Skin of body (tissue), 3 donors: ENCODE measurements around the gene ZNF90. TPM values are rescaled to one million over a fixed set of nuclear protein-coding genes. Genes with fewer than 3 reads are reported as not detected.
"Not testable (repeated sequence)": the region's sequence is repeated elsewhere in the genome, so short reads cannot be mapped to it uniquely, and the experiment has no call there.

Experiments
- DNase-seq: peaks from one replicate; lab custom pipeline; 2025; lab: John Stamatoyannopoulos, UW
- small RNA-seq: library from RNA; depleted of rRNA; stranded (forward); fragments of <200 nt; gene quantifications from one replicate; pipeline ENCODE3, GENCODE V24; 2014; ENCODE audit warnings: low replicate concordance
- total RNA-seq: library from RNA; depleted of rRNA; stranded (reverse); fragments of >200 nt; gene quantifications from one replicate; pipeline ENCODE4 v1.2.3, GENCODE V29; 2014

The ZNF90 gene
- total RNA-seq, 1 donor from 2014 or later = 7.5 TPM

DNA sequence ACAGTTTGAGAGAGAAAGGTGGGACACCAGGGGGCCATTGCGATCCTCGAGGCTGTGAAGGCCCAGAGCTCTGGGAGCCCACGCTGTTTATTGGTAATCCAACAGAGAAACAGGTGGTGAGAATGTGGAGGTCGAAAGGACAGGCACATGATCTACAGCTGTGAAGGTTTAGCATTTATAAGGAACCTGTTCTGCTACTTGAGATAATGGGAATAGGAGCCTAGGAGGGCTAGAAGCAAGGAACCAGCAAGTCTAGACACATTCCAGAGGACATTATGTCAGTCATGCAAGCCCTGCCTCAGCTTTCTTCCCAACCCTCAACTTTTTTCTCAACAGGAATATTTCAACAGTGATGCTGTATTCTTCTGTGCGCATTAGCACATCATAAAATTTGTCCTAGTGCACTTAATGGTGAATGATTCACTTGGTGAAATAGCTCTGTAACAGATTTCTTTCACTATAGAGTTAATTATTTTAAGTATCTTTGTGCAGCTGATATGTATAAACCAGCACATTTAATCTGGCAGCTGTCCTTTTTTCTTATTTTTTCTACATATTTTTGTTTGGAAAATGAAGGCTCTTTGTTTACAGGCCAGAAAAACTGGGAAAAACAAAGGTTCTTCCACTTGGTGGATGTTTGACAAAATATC lies 25.4 kb downstream of the ZNF90 start:
- no peak for DNase-seq

DNA sequence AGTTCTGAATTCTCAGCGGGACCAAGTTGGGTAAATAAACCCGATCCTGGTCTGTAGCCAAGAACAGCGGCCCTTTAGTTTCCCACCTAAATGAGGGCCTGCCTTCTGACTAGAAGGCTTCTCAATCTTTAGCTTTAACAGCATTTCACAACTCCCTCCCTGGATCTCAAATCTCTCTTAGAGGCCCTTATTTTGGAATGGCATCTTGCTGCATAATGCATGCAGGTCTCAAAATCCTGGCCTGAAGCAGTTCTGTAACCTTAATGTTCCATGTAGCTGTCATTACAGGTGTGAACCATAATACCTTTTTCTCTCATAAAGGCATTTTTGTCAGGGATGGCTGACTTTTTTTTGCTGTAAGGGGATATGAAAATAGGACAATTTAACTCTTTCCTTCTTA lies 29.5 kb downstream of the ZNF90 start:
- DNase-seq = no peak

DNA sequence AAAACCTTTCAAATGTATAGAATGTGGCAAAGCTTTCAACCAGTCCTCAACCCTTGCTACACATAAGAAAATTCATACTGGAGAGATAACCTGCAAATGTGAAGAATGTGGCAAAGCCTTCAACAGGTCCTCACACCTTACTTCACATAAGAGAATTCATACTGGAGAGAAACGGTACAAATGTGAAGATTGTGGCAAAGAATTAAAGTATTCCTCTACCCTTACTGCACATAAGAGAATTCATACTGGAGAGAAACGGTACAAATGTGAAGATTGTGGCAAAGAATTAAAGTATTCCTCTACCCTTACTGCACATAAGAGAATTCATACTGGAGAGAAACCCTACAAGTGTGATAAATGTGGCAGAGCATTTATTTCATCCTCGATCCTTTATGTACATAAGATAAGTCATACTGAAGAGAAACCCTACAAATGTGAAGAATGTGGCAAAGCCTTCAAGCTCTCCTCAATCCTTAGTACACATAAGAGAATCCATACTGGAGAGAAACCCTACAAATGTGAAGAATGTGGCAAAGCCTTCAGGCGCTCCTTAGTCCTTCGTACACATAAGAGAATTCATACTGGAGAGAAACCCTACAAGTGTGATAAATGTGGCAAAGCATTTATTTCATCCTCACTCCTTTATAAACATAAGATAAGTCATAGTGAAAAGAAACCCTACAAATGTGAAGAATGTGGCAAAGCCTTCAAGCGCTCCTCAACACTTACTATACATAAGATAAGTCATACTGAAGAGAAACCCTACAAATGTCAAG lies 40.5 kb downstream of the ZNF90 start:
- not testable (repeated sequence) for DNase-seq

GRCh38 chr19:20124879-20125278 lies 47.1 kb downstream of the ZNF90 start:
- DNase-seq = no peak

GRCh38 chr19:20132933-20133332 lies 55.1 kb downstream of the ZNF90 start:
- DNase-seq = not testable (repeated sequence)

DNA sequence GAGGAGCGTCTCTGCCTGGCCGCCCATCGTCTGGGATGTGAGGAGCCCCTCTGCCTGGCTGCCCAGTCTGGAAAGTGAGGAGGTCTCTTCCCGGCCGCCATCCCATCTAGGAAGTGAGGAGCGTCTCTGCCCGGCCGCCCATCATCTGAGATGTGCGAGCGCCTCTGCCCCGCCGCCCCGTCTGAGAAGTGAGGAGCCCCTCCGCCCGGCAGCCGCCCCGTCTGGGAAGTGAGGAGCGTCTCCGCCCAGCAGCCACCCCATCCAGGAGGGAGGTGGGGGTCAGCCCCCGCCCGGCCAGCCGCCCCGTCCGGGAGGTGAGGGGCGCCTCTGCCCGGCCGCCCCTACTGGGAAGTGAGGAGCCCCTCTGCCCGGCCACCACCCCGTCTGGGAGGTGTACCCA lies 59.9 kb downstream of the ZNF90 start:
- DNase-seq = not testable (repeated sequence)

GRCh38 chr19:20151617-20152145 lies 73.9 kb downstream of the ZNF90 start:
- no peak for DNase-seq

DNA sequence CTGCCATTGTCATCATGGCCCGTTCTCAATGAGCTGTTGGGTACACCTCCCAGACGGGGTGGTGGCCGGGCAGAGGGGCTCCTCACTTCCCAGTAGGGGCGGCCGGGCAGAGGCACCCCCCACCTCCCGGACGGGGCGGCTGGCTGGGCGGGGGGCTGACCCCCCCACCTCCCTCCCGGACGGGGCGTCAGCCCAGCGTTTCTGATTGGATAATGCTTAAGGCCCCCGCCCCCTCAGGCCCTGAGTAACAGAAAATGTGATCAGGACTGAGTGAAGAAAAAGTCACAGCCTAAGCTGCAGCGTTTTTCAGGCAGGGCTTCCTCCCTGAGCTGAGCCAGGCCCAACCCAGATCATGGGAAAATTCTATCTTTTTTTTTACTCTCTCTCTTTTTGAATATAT lies 74.7 kb downstream of the ZNF90 start:
- DNase-seq = not testable (repeated sequence)

DNA sequence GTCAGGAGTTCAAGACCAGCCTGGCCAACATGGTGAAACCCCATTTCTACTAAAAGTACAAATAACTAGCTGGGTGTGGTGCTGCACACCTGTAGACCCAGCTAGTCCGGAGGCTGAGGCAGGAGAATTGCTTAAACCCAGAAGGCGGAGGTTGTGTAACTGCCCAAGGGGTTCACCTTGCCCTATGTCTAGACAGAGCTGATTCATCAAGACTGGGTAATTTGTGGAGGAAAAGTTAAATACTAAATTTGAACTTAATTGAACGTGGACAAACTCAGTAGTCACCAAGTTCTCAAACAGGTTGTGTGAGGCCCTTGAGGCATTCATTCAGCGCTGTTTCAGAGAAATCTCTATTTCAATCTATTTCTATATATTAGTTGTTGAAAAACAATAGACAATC lies 75.5 kb downstream of the ZNF90 start:
- no peak for DNase-seq

GRCh38 chr19:20154636-20155035 lies 76.8 kb downstream of the ZNF90 start:
- no peak for DNase-seq

DNA sequence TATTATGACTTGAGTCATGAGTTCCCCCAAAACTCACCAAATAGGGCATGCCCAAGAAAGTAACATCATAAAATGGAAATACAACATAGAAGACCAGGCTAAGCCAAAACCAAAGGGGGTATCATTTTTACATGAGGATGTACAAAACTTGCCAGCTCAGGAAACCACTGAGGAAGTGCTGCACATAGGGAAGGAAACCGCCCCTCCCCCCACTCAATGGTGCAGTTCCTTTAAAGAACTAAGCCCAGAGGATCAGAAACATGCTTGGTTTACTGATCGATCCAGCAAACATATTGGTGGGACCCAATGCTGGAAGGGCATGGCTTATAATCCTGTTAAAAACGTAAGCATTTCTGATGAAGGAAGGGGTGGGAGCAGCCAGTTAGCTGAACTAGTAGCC lies 85.0 kb downstream of the ZNF90 start:
- DNase-seq = no peak

GRCh38 chr19:20164456-20164855 lies 86.7 kb downstream of the ZNF90 start:
- no peak for DNase-seq

GRCh38 chr19:20165971-20166592 lies 88.3 kb downstream of the ZNF90 start:
- DNase-seq = no peak

DNA sequence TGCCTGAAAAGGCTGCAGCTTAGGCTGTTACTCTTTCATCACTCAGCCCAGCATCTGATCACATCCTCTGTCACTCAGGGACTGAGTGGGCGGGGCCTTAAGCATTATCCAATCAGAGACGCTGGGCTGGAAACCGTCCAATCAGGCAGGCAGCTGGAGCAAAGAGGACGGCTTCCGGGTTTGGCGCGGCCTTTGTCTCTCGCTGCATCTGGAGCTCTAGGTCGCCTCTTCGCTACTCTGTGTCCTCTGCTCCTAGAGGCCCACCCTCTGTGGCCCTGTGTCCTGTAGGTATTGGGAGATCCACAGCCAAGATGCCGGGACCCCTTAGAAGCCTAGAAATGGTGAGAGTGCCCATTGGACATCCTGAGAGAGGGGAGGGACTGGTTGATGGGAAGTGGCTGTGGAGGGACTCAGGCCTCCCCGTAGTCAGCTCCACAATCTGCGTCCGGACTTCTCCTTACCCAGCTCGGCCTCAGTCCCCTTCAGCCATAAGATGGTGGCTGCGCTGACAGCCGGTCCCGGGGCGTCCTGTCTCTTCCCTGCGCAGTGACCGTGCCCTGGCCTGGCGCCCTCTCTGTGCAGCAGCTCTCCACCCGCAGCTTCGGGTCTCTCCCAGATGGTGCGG lies 89.3 kb downstream of the ZNF90 start, which contains the start of gene ZNF486:
ZNF486 (plus strand) TSS at position 195 of the 625 bp plus-strand sequence; CDS start at position 312, 117 bp downstream.
- peak; percentile 94 for DNase-seq

DNA sequence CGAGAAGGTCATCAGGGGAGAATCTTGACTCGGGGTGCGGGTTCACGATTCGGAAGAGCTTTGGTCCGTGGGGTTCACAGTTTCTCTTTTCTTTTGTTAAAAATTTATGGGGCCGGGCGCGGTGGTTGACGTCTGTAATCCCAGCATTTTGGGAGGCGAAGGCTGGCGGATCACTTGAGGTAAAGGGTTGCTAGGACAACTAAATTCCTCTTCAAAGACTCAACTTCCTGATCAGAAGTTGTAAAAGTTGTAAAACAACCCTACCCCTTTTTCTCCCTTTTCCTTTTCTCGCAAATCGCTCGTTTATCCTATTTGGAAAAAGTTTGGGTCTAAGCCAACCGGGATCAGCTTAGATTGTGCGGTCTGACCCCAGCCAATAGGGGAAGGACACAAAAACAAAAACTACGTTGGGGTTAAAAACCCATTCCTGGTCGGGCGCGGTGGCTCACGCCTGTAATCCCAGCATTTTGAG lies 89.9 kb downstream of the ZNF90 start:
- peak; percentile 4 for DNase-seq

Small RNAs within 50 kb of the gene (small RNA-seq; reads per million reads assigned to genes)
- gene AC006539.3 = not detected

Other genes starting within 250 kb of the ZNF90 start
- gene ZNF253, start 212.1 kb upstream of the ZNF90 start, total RNA-seq = 9.5 TPM
- 11.8 TPM for gene ZNF93, start 177.1 kb upstream of the ZNF90 start, total RNA-seq
- gene ZNF682, start 38.5 kb upstream of the ZNF90 start, total RNA-seq = 7.0 TPM
- gene ZNF486, start 89.2 kb downstream of the ZNF90 start, total RNA-seq = 12.8 TPM